GM19468 (cell line): ENCODE data around the gene DYDC2.
A peak's percentile ranks its signal among the peaks of the same experiment; 100 is the strongest.
"Not testable (repeated sequence)": the region's sequence is repeated elsewhere in the genome, so short reads cannot be mapped to it uniquely, and the experiment has no call there.

ENCODE experiments used
- ATAC-seq: cut with Tn5 transposase; IDR thresholded peaks from one replicate; pipeline ENCODE4 v1.9.1; 2021; ENCODE audit warnings: mild to moderate bottlenecking, moderate library complexity, moderate number of reproducible peaks; ENCODE audit not compliant: unreplicated experiment; ENCODE audit errors: extremely low read depth

The DYDC2 gene

GRCh38 chr10:80356563-80356988 lies at the start of gene DYDC2, which contains the start of gene DYDC1:
Gene DYDC2, plus strand, starts transcription at chr10:80356781. Its CDS starts 5,663 bp downstream, at chr10:80362444.
Gene DYDC1, minus strand, starts transcription at chr10:80356755. Its CDS starts 4,154 bp downstream, at chr10:80352601.
- peak; percentile 52 for ATAC-seq

- no peak for ATAC-seq
Measured at GRCh38 chr10:80313523-80313922, 43.1 kb upstream of the DYDC2 start.

- ATAC-seq = no peak
Measured at GRCh38 chr10:80315391-80315790, 41.2 kb upstream of the DYDC2 start.

- no peak for ATAC-seq
Measured at GRCh38 chr10:80318742-80319141, 37.8 kb upstream of the DYDC2 start.

GRCh38 chr10:80319318-80319717 lies 37.3 kb upstream of the DYDC2 start:
- no peak for ATAC-seq

- ATAC-seq = no peak
Measured at GRCh38 chr10:80319725-80320290, 36.8 kb upstream of the DYDC2 start.

GRCh38 chr10:80320377-80320776 lies 36.2 kb upstream of the DYDC2 start:
- no peak for ATAC-seq

GRCh38 chr10:80321183-80321582 lies 35.4 kb upstream of the DYDC2 start:
- ATAC-seq = no peak

- ATAC-seq = no peak
Measured at GRCh38 chr10:80322158-80322557, 34.4 kb upstream of the DYDC2 start.

GRCh38 chr10:80322711-80323110 lies 33.9 kb upstream of the DYDC2 start:
- ATAC-seq = no peak

- no peak for ATAC-seq
Measured at GRCh38 chr10:80323311-80323710, 33.3 kb upstream of the DYDC2 start.

- no peak for ATAC-seq
Measured at GRCh38 chr10:80324086-80324485, 32.5 kb upstream of the DYDC2 start.

- no peak for ATAC-seq
Measured at GRCh38 chr10:80324891-80325364, 31.7 kb upstream of the DYDC2 start.

GRCh38 chr10:80333983-80334382 lies 22.6 kb upstream of the DYDC2 start:
- ATAC-seq = no peak

GRCh38 chr10:80344276-80344675 lies 12.3 kb upstream of the DYDC2 start:
- ATAC-seq = no peak

- no peak for ATAC-seq
Measured at GRCh38 chr10:80344912-80345311, 11.7 kb upstream of the DYDC2 start.

- ATAC-seq = no peak
Measured at GRCh38 chr10:80350251-80350650, 6.3 kb upstream of the DYDC2 start.

GRCh38 chr10:80351220-80351619 lies 5.4 kb upstream of the DYDC2 start:
- no peak for ATAC-seq

GRCh38 chr10:80356989-80357850 lies 639 bp downstream of the DYDC2 start:
- no peak for ATAC-seq

GRCh38 chr10:80357851-80358125 lies 1.2 kb downstream of the DYDC2 start:
- ATAC-seq = no peak

- not testable (repeated sequence) for ATAC-seq
Measured at GRCh38 chr10:80358925-80359324, 2.3 kb downstream of the DYDC2 start.

- no peak for ATAC-seq
Measured at GRCh38 chr10:80359644-80360043, 3.1 kb downstream of the DYDC2 start.
